ENCODE measurements around the gene SNORC.
"Not testable (repeated sequence)": the region's sequence is repeated elsewhere in the genome, so short reads cannot be mapped to it uniquely, and the experiment has no call there.

SNORC gene

DNA sequence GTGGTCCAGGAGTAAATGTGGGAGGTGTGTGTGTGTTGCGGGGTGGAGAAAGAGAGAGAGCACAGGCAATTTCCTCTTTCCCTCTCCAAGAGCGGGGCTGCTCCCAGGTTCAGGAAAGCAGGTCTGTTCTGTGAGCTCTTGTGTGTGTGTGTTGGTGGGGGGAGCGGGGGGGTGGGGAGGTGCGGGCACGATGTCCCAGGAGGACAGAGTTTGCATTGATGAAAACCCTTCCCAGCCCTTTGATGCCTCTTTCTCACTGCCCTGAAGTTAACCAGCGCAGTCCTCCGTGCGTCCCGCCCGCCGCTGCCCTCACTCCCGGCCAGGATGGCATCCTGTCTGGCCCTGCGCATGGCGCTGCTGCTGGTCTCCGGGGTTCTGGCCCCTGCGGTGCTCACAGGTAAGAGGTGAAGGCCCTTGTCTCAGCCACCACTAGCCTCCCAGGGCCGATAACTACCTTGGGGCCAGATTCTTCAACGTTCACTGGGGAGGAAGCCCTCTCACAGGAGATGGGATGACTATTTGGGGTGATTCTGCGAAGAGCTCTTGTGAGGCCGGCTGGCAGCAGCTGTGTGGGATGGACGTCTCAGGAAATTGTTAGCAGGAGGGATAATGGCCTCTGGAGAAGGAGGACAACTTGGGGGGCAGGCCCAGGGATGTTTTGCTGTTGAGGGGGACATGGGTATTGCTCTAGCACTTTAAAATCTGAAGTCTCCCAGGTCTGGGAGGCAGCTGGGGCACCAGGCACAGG, at the start of gene SNORC:
Gene SNORC, plus strand, starts transcription at position 247 of the 748 bp plus-strand sequence. Its CDS starts 78 bp downstream, at position 325.
- no peak for DNase-seq

GRCh38 chr2:232829988-232830387, 40.1 kb upstream of the SNORC start:
- DNase-seq = no peak

DNA sequence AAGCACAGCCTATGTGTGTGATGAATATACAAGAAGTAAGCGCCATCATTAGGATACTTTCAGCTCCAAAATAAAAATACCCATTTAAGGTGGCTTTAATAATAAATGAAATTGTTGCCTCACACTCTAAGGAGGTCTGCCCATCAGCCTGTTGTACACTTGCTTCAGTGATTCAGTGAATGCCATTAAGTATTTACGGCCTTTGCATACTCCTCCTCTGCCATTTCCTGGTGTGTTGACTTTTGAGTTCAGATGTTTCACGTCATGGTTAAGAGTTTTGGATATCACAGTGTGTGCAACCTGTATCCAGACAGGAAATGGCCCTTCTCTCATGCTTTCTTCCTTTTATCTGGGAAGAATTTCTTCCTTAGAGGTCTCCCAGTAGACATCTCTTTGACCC, 38.6 kb upstream of the SNORC start:
- DNase-seq = no peak

DNA sequence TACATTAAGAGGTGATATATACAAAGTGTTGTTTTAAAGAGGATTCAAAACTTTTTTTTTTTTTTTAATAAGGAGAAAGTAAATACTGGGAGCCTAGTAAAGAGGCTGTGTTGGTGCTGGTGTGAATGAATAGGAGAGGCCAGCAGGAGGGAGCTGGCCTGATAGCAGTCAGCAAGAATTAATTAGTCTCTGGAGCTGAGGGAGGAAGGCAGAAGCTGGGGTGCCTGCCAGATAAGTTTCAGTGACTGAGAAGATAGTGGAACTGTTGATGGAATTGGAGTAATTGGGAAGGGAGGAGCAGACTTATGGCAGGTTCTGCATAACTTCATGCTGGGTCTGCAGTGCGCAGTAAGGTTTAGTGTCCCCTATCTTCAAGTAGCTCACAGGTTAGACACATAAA, 36.2 kb upstream of the SNORC start:
- DNase-seq = no peak

DNA sequence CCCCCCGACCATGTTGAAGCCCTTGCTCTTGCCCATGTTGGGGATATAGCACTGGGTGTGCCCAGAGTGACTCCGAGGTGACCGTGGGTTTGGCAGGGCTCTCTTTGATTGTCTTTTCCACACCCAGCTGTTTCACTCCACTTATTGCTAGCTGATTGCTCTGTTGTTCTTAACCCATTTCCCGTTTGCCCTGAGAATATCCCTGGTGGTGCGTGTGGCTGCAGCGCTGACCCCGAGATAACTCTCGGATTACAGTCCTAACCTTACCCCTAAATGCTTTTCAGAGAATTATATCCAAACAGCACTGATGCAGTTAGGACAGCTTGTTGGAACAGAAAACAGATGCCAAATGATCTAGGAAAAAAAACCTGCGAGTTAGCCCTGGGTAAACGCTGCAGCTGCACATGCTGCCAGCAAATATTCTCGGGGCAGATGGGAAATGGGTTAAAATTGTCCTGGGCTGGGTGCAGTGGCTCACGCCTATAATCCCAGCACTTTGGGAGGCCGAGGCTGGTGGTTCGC, 34.3 kb upstream of the SNORC start:
- DNase-seq = no peak

DNA sequence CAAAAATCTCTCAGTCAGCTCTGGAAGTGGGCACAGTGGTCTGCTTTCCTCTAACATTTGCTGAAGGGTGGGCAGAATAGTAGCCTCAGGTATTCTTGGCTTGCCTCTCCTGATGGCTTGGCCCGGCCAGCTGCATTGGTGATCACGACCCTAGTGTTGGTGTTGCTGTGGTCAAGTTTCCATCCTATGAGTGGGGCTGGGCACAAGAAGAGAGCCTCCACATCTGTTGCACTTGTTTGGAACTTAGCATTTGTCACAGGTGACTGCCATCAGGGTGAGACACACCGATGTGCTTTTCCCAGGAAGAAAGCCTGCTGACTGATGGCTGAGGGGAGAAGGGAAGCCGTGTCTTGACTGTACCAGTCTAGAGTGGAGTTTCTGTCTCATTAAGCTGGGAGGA, 33.1 kb upstream of the SNORC start:
- DNase-seq = no peak

GRCh38 chr2:232838406-232838874, 31.6 kb upstream of the SNORC start:
- DNase-seq = no peak

- peak; percentile 71 to 85 for DNase-seq
Measured at GRCh38 chr2:232839411-232840079, 30.5 kb upstream of the SNORC start.

DNA sequence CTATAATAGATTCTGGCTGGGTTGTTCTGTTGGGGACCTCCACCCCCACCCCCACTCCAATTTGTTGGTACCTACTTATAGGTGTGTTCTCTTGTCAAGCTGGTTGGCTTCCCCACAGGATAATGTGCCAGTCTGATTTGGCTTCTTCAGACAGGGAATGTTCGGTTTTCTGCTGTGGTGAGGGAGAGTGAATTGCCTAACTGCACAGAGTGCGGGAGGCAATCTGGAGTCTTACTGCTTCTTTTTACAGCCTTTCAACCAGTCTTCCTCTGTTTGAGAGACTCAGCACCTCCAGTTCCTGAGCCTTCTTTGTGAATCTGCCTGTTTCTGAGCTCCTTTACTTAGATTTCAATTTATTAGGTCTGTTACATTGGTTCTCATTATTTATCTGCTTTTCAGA, 27.4 kb upstream of the SNORC start:
- peak; percentile 18 to 25 for DNase-seq

DNA sequence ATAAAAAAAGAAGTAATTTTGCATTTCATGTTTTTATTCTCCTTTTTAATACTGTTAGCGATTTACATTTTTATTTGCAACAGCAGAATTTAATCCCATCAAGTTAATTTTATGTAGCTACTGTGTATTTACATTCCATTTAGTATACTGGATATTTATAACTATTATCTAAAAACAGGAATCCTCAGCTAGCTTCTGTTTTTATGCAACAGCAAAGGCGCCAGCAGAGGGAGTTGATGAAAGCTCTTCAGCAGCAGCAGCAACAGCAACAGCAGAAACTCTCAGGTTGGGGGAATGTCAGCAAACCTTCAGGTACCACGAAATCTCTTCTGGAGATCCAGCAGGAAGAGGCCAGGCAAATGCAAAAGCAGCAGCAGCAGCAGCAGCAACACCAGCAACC, 26.2 kb upstream of the SNORC start:
- DNase-seq = no peak

DNA sequence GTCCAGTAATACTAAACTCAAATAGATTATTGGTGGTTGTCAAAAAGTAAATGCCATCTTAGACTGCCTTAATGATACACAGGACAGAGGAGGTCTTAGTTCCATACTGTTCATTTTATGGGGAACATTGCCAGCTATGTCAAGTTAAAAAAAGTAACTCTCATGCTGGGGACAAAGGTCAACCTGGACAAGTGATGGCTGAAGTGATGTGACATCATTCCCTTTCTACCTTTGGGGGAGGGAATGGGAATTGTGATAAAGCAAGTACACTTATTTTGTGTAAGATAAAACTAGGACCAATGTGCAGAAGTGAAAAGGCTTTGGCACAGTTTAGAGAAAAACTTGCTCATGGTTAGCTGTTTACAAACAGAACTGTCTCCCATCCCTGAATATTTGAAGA, 24.0 kb upstream of the SNORC start:
- no peak for DNase-seq

GRCh38 chr2:232850039-232850438, 20.0 kb upstream of the SNORC start:
- DNase-seq = no peak

GRCh38 chr2:232852081-232852480, 18.0 kb upstream of the SNORC start:
- DNase-seq = not testable (repeated sequence)

GRCh38 chr2:232852676-232853075, 17.4 kb upstream of the SNORC start:
- DNase-seq = no peak

- peak; percentile 51 to 61 for DNase-seq
Measured at GRCh38 chr2:232854082-232854481, 16.0 kb upstream of the SNORC start.

- DNase-seq = no peak
Measured at GRCh38 chr2:232857158-232857563, 12.9 kb upstream of the SNORC start.

DNA sequence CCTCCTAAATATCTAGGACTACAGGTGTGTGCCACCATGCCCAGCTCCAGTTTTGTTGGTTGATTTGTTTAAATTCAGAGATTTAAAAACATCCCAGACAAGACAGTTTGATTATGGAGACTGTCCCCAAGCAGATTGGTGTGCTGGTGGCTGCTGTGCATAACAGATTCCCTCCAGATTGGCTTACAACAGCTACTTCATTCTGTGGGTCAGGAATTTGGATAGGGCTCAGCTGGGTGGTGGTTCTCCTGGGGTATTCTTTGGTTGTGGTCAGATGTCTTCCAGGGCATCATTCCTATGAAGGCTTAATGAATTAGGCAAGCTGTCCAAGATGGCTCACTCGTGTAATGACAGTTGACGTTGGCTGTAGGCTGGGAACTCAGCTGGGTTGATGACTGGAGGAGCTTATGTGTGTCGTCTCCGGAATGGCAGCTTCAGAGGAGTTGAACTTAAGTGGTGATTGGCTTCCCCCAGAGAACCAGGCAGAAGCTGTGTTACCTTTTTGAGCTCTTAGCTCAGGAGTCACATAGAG, 10.6 kb upstream of the SNORC start:
- no peak for DNase-seq

DNA sequence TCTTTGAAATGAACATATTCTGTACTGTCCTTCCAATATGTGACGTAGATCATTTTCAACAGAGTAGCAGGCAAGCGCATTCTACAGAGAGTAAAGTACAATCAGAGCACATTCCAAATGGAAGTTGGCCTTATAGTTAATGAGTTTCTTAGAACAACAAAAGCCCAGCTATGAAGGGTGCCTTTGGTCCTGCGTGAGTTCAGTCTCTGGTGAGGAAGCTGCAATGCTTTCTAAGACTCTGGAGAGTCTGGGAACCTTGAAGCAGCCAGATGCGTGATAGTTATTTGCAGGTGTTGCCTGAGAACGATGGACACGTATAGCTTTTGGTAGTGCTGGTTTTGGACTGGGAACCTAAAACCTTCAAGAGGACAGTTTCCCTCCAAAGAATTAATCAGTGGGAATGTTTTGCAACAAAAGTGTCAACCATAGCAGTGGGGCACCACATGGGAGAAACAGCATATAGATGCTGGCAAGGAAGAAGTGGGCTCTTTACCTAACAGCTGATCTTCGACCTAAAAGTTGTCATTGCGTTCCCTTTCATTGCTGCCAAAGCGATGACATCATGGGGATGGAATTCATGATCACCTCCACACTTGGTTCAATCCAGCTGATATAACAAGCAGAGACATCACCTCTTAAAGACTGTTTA, 9.3 kb upstream of the SNORC start:
- no peak for DNase-seq

- DNase-seq = no peak
Measured at GRCh38 chr2:232861353-232861752, 8.7 kb upstream of the SNORC start.

DNA sequence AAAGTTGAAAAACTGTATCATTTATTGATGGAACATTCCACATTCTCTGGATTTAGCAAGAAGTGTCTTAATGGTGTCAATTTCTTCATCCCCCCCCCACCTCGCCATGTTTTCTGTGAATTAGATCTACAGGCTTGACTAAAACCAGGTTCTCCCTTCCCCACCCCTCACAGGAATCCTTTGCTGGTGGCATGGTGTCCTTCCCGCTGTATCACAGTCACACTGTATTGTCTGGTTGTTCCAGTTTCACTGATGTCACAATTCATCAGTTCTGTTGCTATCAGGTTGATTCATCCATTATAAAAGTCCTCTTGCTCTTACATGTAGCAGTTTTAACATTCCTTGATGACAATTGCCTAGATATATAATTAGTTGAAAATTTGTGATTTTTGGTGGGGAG, 6.1 kb upstream of the SNORC start:
- DNase-seq = no peak

DNA sequence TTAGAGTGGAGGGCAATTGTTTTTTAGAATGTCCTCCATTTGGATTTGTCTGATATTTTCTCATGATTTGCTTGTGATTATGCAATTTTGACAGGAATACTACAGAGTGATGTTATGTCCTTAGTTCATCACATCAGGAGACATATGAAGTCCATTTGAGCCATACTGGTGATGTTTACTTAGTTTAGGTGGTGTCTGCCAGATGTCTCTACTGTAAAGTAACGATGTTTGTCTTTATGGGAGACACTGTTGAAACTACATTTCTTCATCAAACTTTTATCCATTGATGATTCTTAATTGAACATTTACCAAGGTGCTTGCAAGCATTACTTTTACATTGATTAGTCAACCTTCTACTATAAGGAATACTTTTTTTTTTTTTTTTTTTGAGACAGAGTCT, 4.9 kb upstream of the SNORC start:
- no peak for DNase-seq

DNA sequence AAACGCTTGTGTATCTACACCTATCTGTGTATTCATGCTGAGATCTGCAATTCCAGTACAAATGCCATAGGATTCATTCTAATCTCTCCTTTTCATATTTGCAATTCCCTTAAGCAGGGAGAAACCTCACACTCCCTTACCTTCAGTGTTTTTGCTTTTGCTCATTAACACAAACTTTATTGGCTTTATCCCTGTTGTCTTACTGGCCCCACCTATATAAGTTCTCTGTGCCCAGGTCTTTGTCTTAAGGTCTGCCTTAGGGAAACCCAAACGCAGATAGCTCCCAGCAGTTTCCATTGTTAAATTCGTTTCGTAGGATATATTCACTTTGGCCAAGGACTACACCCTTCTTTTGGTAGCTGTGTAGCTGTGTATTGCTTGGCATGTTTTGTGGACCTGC, 4.0 kb upstream of the SNORC start:
- no peak for DNase-seq

Measured in inflammatory macrophage treated with lipopolysaccharide for 1 hour (primary cell).